Stomach (tissue), 9 donors: ENCODE measurements around the gene MRPL34. TPM values are rescaled to one million over a fixed set of nuclear protein-coding genes. Genes with fewer than 3 reads are reported as not detected.

Experiments
- DNase-seq, 2 donors: peaks; one replicate each; pipeline versions ENCODE4 v3.0.0 to v3.0.0-alpha.2; 2013 to 2019
- H3K27ac ChIP-seq, 5 donors: fragments of 200-600 bp in 4 of 5; sonication (generic) in 4 of 5; one replicate each; pipeline ENCODE4 v1.5.1; 2013 to 2019; ENCODE audit warnings: mild to moderate bottlenecking in 1 of 5, moderate library complexity in 1 of 5
- H3K27me3 ChIP-seq, 3 donors: fragments of 200-600 bp; sonication (generic); one replicate each; pipeline ENCODE4 v1.5.1; 2017 to 2019; ENCODE audit warnings: mixed run types in 1 of 3
- H3K36me3 ChIP-seq, 4 donors: fragments of 200-600 bp; sonication (generic); 1 replicate in 3 of 4; 2 replicates in 1 of 4; pipeline ENCODE4 v1.5.1; 2016 to 2019
- H3K4me1 ChIP-seq, 4 donors: fragments of 200-600 bp; sonication (generic); one replicate each; pipeline ENCODE4 v1.5.1; 2016 to 2019
- H3K4me3 ChIP-seq, 4 donors: fragments of 200-600 bp; sonication (generic) in 3 of 4; one replicate each; pipeline ENCODE4 v1.5.1; 2016 to 2019; ENCODE audit warnings: mild to moderate bottlenecking in 1 of 4
- H3K9me3 ChIP-seq, 4 donors: fragments of 200-600 bp; sonication (generic); one replicate each; pipeline ENCODE4 v1.5.1; 2016 to 2019
- CTCF ChIP-seq, 7 experiments: fragments of 450-650 bp in 4 of 7; fragments of 200-600 bp in 3 of 7; sonication (generic) in 3 of 7; IDR thresholded peaks; one replicate each; pipeline ENCODE4 v1.5.1; 2016 to 2019; ENCODE audit warnings: antibody characterized with exemption in 7 of 7, control low read depth in 2 of 7, mild to moderate bottlenecking in 1 of 7
- EP300 ChIP-seq: sonication (generic); formaldehyde crosslinking; IDR thresholded peaks from one replicate; pipeline ENCODE4 v1.6.1; 2017; ENCODE audit warnings: antibody characterized with exemption
- POLR2A ChIP-seq, 4 donors: fragments of 450-650 bp; IDR thresholded peaks; one replicate each; pipeline ENCODE4 v1.6.1; 2016; ENCODE audit warnings: antibody characterized with exemption in 4 of 4, control low read depth in 2 of 4, mild to moderate bottlenecking in 1 of 4, moderate library complexity in 1 of 4
- POLR2AphosphoS5 ChIP-seq, 3 donors: sonication (generic); formaldehyde crosslinking; IDR thresholded peaks; one replicate each; pipeline ENCODE4 v1.6.1; 2016; ENCODE audit warnings: antibody characterized with exemption in 3 of 3
- WGBS, 5 donors: extraction: QIAGEN DNeasy Blood & Tissue Kit in 3 of 5; methylation state at CpG; one replicate each; pipeline versions ENCODE4 v1.1.5 to v1.1.7; 2013 to 2018; 5-methylcytosine and 5-hydroxymethylcytosine counted together
- intact Hi-C: fragments of 100-400 bp; cut with DNase I; formaldehyde crosslinking; loops from one replicate; pipeline ENCODE4 v1.15.1; 2023; ENCODE audit warnings: low total_unique reads
- polyA plus RNA-seq, 3 donors: library from polyadenylated mRNA; stranded (reverse); fragments of 200-250 nt; gene quantifications; one replicate each; pipeline ENCODE4 v1.2.3, GENCODE V29; 2013
- total RNA-seq, 5 donors: library from RNA; depleted of rRNA; stranded (reverse); fragments of >200 nt; gene quantifications; one replicate each; pipeline versions ENCODE4 v1.1.0 to v1.2.3, GENCODE V29; 2014 to 2016
- donor health status: healthy with polysubstance abuse.
- donor health status: Bipolar disorder and iron deficiency.
- donor health status: healthy.

The MRPL34 gene
- total and polyA plus RNA-seq, 8 donors = 6.6 to 200 (median 155) TPM

GRCh38 chr19:17281391-17282304 is 24.0 kb upstream of the MRPL34 start, which contains the start of gene ANKLE1:
Gene ANKLE1 (plus strand): TSS chr19:17281901. CDS start chr19:17281921, 20 bp downstream.
- Histone ChIP-seq H3K36me3 (peaks cover 11 to 34% (median 31%) of the 10 kb centered on the region in 4 donors), H3K4me3 (peak within 1 kb of the TSS; percentile 31 to 54 (median 42)), H3K4me1 (peaks cover 12 to 20% (median 16%) of the 10 kb centered on the region in 4 donors), H3K27ac (no peak within 1 kb of the TSS), H3K27me3 (peaks cover 3 to 27% (median 15%) of the 10 kb centered on the region in 3 donors), H3K9me3 (no peaks in the 10 kb centered on the region)
- intact Hi-C loops = loop anchor here (5.0 kb wide), 1 partner anchor 79 kb away; no protein-coding TSS in a partner anchor
- TF ChIP-seq EP300 (no peak), CTCF (IDR thresholded peaks at IDR 0.05) (no peak), POLR2A (IDR thresholded peaks at IDR 0.05) (no peak), POLR2AphosphoS5 (IDR thresholded peaks at IDR 0.05) (no peak)
- 6 to 19% (median 7%) methylated on average over 24 to 75 of the region's 75 CpGs for whole genome bisulfite sequencing, 5 donors
- DNase-seq = peak; percentile 32 to 73

- TF ChIP-seq EP300 (no peak), POLR2AphosphoS5 (IDR thresholded peaks at IDR 0.05) (peak in 1 of 3 donors; percentile 72), CTCF (IDR thresholded peaks at IDR 0.05) (peak in 5 of 7 experiments; percentile 83 to 95 (median 92))
- intact Hi-C loops = loop anchor here (5.0 kb wide), 1 partner anchor 80 kb away; no protein-coding TSS in a partner anchor
Measured at GRCh38 chr19:17282488-17283125, 23.1 kb upstream of the MRPL34 start.

GRCh38 chr19:17283504-17283996 is 22.1 kb upstream of the MRPL34 start:
- Histone ChIP-seq H3K27me3 (peaks cover 3 to 29% (median 16%) of the 10 kb centered on the region in 3 donors), H3K36me3 (peaks cover 0 to 15% (median 12%) of the 10 kb centered on the region in 4 donors), H3K27ac (no peak overlapping the region), H3K4me3 (no peak overlapping the region), H3K9me3 (no peaks in the 10 kb centered on the region), H3K4me1 (peaks cover 12 to 20% (median 16%) of the 10 kb centered on the region in 4 donors)
- WGBS, 5 donors = 86 to 92% (median 89%) methylated on average over 5 to 7 of the region's 7 CpGs
- DNase-seq = no peak
- TF ChIP-seq POLR2A (IDR thresholded peaks at IDR 0.05) = no peak
- intact Hi-C loops = loop anchor here (5.0 kb wide), 1 partner anchor 81 kb away; no protein-coding TSS in a partner anchor

More at GRCh38 chr19:17282488-17283125, 23.1 kb upstream of the MRPL34 start:
- peak overlapping the region; percentile 31 to 54 (median 42) for H3K4me3 ChIP-seq
- WGBS, 5 donors = 3% methylated on average over 15 to 45 of the region's 45 CpGs
- H3K9me3 ChIP-seq = no peaks in the 10 kb centered on the region
- peak; percentile 93 to 94 for DNase-seq
- H3K27me3 ChIP-seq = peaks cover 3 to 27% (median 15%) of the 10 kb centered on the region in 3 donors
- H3K27ac ChIP-seq = no peak overlapping the region
- H3K36me3 ChIP-seq = peaks cover 2 to 24% (median 21%) of the 10 kb centered on the region in 4 donors
- H3K4me1 ChIP-seq = peaks cover 12 to 20% (median 16%) of the 10 kb centered on the region in 4 donors

- Histone ChIP-seq H3K4me1 (peaks cover 12 to 29% (median 19%) of the 10 kb centered on the region in 4 donors), H3K27me3 (peaks cover 3 to 35% (median 18%) of the 10 kb centered on the region in 3 donors), H3K36me3 (no peaks in the 10 kb centered on the region), H3K4me3 (no peak overlapping the region), H3K27ac (no peak overlapping the region), H3K9me3 (no peaks in the 10 kb centered on the region)
- intact Hi-C loops = no loop called here
- DNase-seq = no peak
- TF ChIP-seq POLR2A (IDR thresholded peaks at IDR 0.05) (no peak), EP300 (no peak), POLR2AphosphoS5 (IDR thresholded peaks at IDR 0.05) (no peak), CTCF (IDR thresholded peaks at IDR 0.05) (no peak)
- WGBS, 5 donors = 89 to 92% (median 91%) methylated on average over 18 of the region's 18 CpGs
Measured at GRCh38 chr19:17285415-17286135, 20.1 kb upstream of the MRPL34 start.
